ENCODE measurements around the gene ZNF516. TPM values are rescaled to one million over a fixed set of nuclear protein-coding genes. Genes with fewer than 3 reads are reported as not detected.
A peak's percentile ranks its signal among the peaks of the same experiment; 100 is the strongest.

The ZNF516 gene
- total and polyA plus RNA-seq, 2 of the 13 experiments (the other 11 are each of a cell fraction or from before 2014, with no cell fraction given) = 16.6 to 18.7 TPM

GRCh38 chr18:76494231-76495005 lies 624 bp downstream of the ZNF516 start (continued):
- 0 out of 4 replicates have a peak, but pooled peaks of 1 of the 2 experiments have one; percentile 11 for TF ChIP-seq POLR2A (IDR thresholded peaks at IDR 0.05; ENCODE audit: insufficient read depth in 1 of 2, low read depth in 2 of 2, low read length in 2 of 2)

- Histone ChIP-seq H3K4me1 (ENCODE audit: insufficient read depth, low read length) (peaks cover 28% of the 10 kb centered on the region), H3K9ac (ENCODE audit: insufficient read depth, low read depth, low read length) (peak overlapping the region; percentile 95), H3K4me3 (replicated peaks in 1 of 3; ENCODE audit: insufficient read depth in 1 of 3, low read depth in 2 of 3, low read length in 3 of 3) (peak overlapping the region; percentile 84 to 96 (median 84)), H3K36me3 (replicated peaks in 1 of 2; ENCODE audit: control insufficient read depth in 1 of 2, insufficient read depth in 2 of 2, low read length in 2 of 2) (no peaks in the 10 kb centered on the region), H3K27ac (ENCODE audit: extremely low read length, insufficient read depth, low read length) (peak overlapping the region; percentile 100), H3K4me2 (ENCODE audit: low read depth, low read length) (peak overlapping the region; percentile 93), H4K20me1 (ENCODE audit: insufficient read depth, low read length) (peaks cover 23% of the 10 kb centered on the region), H2AFZ (ENCODE audit: low read length) (no peak overlapping the region), H3K9me3 (ENCODE audit: low read length) (no peaks in the 10 kb centered on the region), H3K79me2 (ENCODE audit: insufficient read depth, low read length) (peaks cover 50% of the 10 kb centered on the region), H3K27me3 (ENCODE audit: control insufficient read depth in 1 of 2, insufficient read depth in 2 of 2, low read length in 2 of 2) (no peaks in the 10 kb centered on the region; a peak in 1 of 5 replicates)
- peak; percentile 23 for ATAC-seq
- CTCF ChIA-PET (ENCODE audit: low intra/inter-chr PET ratio, low total read pairs) = no interaction called here
- POLR2A ChIA-PET = interaction anchor here (0.8 to 2.7 kb wide), 11 partner anchors 9 to 328 kb away, joined by 3 to 22 read pairs (median 6); partner anchors contain the start of gene ZNF236
- in situ Hi-C loops (cut with HindIII; ENCODE audit: extremely low pct_ligation_motif_present, low pct_unique_long_range_greater_than_20kb) = no loop called here
- 1% methylated on average over 29 of the region's 31 CpGs for WGBS (ENCODE audit: low lambda C conversion rate)
- FAIRE-seq = peak; percentile 67
- intact Hi-C loops (cut with micrococcal nuclease; ENCODE audit: unreplicated experiment) = loop anchor here (2.0 to 10.0 kb wide), 4 partner anchors 17 to 193 kb away; no protein-coding TSS in a partner anchor
- BruUV-seq (replicated peaks) = TSS peak; percentile 73
- peak; percentile 82 for DNase-seq (ENCODE audit: low spot score)
- TF ChIP-seq, protein P1, sequence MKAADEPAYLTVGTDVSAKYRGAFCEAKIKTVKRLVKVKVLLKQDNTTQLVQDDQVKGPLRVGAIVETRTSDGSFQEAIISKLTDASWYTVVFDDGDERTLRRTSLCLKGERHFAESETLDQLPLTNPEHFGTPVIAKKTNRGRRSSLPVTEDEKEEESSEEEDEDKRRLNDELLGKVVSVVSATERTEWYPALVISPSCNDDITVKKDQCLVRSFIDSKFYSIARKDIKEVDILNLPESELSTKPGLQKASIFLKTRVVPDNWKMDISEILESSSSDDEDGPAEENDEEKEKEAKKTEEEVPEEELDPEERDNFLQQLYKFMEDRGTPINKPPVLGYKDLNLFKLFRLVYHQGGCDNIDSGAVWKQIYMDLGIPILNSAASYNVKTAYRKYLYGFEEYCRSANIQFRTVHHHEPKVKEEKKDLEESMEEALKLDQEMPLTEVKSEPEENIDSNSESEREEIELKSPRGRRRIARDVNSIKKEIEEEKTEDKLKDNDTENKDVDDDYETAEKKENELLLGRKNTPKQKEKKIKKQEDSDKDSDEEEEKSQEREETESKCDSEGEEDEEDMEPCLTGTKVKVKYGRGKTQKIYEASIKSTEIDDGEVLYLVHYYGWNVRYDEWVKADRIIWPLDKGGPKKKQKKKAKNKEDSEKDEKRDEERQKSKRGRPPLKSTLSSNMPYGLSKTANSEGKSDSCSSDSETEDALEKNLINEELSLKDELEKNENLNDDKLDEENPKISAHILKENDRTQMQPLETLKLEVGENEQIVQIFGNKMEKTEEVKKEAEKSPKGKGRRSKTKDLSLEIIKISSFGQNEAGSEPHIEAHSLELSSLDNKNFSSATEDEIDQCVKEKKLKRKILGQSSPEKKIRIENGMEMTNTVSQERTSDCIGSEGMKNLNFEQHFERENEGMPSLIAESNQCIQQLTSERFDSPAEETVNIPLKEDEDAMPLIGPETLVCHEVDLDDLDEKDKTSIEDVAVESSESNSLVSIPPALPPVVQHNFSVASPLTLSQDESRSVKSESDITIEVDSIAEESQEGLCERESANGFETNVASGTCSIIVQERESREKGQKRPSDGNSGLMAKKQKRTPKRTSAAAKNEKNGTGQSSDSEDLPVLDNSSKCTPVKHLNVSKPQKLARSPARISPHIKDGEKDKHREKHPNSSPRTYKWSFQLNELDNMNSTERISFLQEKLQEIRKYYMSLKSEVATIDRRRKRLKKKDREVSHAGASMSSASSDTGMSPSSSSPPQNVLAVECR (CRISPR knock-in tag; IDR thresholded peaks at IDR 0.05; ENCODE audit: borderline replicate concordance) = peak; percentile 19; the same call in 1 of the 2 replicates
- TF ChIP-seq ZNF3 (CRISPR knock-in tag; IDR thresholded peaks at IDR 0.05) (no peak), TERF1 (CRISPR knock-in tag; IDR thresholded peaks at IDR 0.05) (no peak), IKZF1 (IDR thresholded peaks at IDR 0.05) (no peak), ZSCAN5A (CRISPR knock-in tag; IDR thresholded peaks at IDR 0.05; ENCODE audit: borderline replicate concordance) (no peak), ZNF703 (CRISPR knock-in tag; IDR thresholded peaks at IDR 0.05; ENCODE audit: borderline replicate concordance) (no peak), ZNF101 (CRISPR knock-in tag; IDR thresholded peaks at IDR 0.05; ENCODE audit: borderline replicate concordance, low read depth) (no peak), WIZ (CRISPR knock-in tag; IDR thresholded peaks at IDR 0.05) (no peak)
Observed at GRCh38 chr18:76493213-76494161, 1.6 kb downstream of the ZNF516 start.
